Thoracic aorta (tissue), 2 donors: ENCODE results near the gene KAT6B. TPM values are rescaled to one million over a fixed set of nuclear protein-coding genes. Genes with fewer than 3 reads are reported as not detected.

Experiments
- ATAC-seq: fragments of 150-250 bp; one replicate; pipeline ENCODE4 v1.8.0; 2017; ENCODE audit warnings: low read depth; ENCODE audit not compliant: insufficient number of reproducible peaks, low FRiP score
- DNase-seq: peaks from one replicate; pipeline ENCODE4 v3.0.0-alpha.2; 2020; ENCODE audit warnings: low spot score
- H3K27ac ChIP-seq, 2 donors: fragments of 200-600 bp; sonication (generic); 1 replicate in 1 of 2; 2 replicates in 1 of 2; pipeline ENCODE4 v1.5.1; 2016; ENCODE audit warnings: mild to moderate bottlenecking in 2 of 2, moderate library complexity in 2 of 2
- H3K27me3 ChIP-seq: fragments of 200-600 bp; sonication (generic); replicated peaks from 2 replicates; pipeline ENCODE4 v1.6.0; 2016; ENCODE audit warnings: mild to moderate bottlenecking; ENCODE audit not compliant: insufficient read depth
- H3K36me3 ChIP-seq: fragments of 200-600 bp; sonication (generic); one replicate; pipeline ENCODE4 v1.5.1; 2016
- H3K4me1 ChIP-seq, 2 donors: fragments of 200-600 bp; sonication (generic); 1 replicate in 1 of 2; 2 replicates in 1 of 2; pipeline versions ENCODE4 v1.5.1 to v1.6.0; 2016; ENCODE audit warnings: low read depth in 2 of 2, mild to moderate bottlenecking in 1 of 2; ENCODE audit not compliant: control insufficient read depth in 1 of 2
- H3K4me3 ChIP-seq: fragments of 200-600 bp; sonication (generic); 2 replicates; pipeline ENCODE4 v1.5.1; 2016; ENCODE audit warnings: mild to moderate bottlenecking
- H3K9me3 ChIP-seq: fragments of 200-600 bp; sonication (generic); 2 replicates; pipeline ENCODE4 v1.5.1; 2016
- total RNA-seq, 2 donors: library from RNA; depleted of rRNA; stranded (reverse); fragments of >200 nt; gene quantifications; one replicate each; pipeline versions ENCODE4 v1.1.0 to v1.2.3, GENCODE V29; 2016
- TF ChIP-seq, protein P1 (sequence below): fragments of 200-600 bp; sonication (generic); IDR thresholded peaks from one replicate; pipeline ENCODE4 v1.5.1; 2019; ENCODE audit warnings: antibody characterized with exemption

The KAT6B gene
- total RNA-seq, 2 donors from 2014 or later = 38.4 to 46.9 TPM

DNA sequence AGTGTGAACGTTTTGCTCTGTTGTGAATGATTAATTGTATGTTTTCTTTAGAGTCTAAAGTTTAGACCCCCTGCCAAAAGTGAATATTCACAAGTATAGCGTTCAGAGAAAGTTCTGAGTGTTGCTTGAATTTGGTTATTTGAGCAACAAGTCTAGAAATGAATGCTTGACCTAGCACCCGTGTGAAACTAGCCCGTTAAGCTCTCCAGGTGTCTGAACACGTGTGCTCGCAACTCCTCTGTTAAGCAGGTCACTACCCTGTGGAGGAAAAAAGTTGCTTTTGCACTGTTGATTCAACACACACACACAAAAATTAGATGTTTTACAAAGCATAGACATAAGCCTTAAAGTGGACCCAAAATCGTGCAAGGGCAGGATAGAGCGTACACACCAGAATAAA is 206.4 kb downstream of the KAT6B start:
- Histone ChIP-seq H3K4me1 (no peaks in the 10 kb centered on the region), H3K27me3 (no peaks in the 10 kb centered on the region), H3K9me3 (no peaks in the 10 kb centered on the region), H3K4me3 (no peak overlapping the region), H3K27ac (no peak overlapping the region), H3K36me3 (peaks cover 22% of the 10 kb centered on the region)
- ATAC-seq (no peak), DNase-seq (no peak)
- TF ChIP-seq, protein P1, sequence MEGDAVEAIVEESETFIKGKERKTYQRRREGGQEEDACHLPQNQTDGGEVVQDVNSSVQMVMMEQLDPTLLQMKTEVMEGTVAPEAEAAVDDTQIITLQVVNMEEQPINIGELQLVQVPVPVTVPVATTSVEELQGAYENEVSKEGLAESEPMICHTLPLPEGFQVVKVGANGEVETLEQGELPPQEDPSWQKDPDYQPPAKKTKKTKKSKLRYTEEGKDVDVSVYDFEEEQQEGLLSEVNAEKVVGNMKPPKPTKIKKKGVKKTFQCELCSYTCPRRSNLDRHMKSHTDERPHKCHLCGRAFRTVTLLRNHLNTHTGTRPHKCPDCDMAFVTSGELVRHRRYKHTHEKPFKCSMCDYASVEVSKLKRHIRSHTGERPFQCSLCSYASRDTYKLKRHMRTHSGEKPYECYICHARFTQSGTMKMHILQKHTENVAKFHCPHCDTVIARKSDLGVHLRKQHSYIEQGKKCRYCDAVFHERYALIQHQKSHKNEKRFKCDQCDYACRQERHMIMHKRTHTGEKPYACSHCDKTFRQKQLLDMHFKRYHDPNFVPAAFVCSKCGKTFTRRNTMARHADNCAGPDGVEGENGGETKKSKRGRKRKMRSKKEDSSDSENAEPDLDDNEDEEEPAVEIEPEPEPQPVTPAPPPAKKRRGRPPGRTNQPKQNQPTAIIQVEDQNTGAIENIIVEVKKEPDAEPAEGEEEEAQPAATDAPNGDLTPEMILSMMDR = no peak

DNA sequence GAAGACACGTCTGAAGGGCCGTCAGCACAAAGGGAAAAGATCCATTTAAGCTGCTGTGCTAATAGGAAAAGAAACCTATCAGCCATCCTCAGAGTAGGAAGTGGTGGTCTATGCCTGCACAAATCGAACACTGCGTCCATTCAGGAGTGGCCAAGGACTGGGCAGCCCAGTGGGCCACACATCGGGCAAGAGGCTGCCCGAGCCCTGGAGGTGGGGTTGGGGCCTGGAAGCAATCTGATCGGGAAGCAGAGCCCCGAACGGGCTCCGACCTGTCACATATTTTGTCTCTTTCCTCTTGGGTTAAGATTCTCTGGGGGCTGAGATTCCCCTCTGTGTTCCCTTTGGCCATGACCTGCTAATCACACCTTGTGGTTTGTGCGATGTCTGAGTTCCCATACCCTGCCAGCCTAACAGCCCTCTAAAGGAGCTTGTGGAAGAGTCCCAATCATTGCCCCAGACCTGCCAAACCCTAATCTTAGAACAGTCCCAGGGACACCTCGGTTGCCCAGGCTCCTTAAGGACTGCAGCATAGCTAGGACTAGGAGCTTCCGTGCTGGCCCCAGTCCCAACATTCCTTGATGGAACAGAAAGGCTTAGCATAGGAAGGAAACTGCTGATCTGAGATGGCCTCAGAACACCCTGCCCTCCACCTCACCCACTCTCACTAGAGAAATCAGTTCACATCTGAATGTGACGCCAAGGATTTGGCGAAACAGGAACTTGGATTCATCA is 207.2 kb downstream of the KAT6B start:
- DNase-seq (no peak), ATAC-seq (no peak)
- H3K27ac ChIP-seq = no peak overlapping the region
- H3K36me3 ChIP-seq = peaks cover 20% of the 10 kb centered on the region
- no peaks in the 10 kb centered on the region for H3K27me3 ChIP-seq
- TF ChIP-seq, protein P1 = no peak
- H3K4me3 ChIP-seq = no peak overlapping the region
- peaks cover 0 to 5% of the 10 kb centered on the region in 2 donors for H3K4me1 ChIP-seq
- H3K9me3 ChIP-seq = no peaks in the 10 kb centered on the region

DNA sequence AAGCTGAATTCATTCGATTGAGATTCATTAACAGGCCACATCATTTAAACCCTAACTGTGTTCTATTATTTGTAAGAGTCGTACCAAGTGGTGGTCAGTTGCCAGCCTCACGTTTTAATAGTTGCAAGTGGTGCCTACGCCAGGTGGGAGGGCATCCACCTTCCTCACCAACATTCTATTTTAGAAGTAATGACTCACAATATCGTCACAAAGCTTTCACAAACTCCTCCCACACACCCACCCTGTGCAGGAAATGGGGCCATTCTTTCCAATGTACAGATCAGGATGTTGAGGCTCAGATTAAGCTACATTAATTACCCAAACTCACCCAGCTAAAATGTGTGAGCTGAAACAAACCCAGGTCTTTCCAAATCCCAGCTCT is 207.7 kb downstream of the KAT6B start:
- no peak for ATAC-seq

DNA sequence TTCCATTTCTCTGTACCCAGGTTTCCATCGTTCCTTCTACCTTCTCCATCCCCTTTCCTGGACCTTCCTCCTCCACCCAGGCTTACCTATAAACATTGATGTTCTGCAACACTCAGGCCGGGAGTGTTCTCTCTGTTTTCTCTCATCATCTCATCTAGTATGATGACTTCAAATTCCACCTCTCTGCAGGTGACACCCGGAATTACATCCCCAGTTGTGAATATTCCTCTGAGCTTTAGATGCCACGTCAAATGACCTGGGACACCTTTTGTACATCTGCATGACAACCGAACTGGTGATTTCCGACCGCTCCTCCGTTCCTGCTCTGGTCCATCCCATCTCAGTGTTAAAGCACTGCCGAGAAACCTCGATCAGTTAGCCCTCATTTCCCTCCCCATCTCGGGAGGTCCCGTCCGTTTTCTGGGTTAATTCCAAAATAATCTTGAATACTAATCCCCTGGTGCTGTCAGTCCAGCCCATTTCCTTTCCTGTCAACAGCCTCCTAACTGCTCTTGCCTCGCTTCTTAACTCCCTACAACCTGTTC is 208.4 kb downstream of the KAT6B start:
- Histone ChIP-seq H3K27ac (no peak overlapping the region), H3K4me3 (no peak overlapping the region), H3K36me3 (peaks cover 7% of the 10 kb centered on the region), H3K9me3 (no peaks in the 10 kb centered on the region), H3K27me3 (no peaks in the 10 kb centered on the region), H3K4me1 (peaks cover 0 to 8% of the 10 kb centered on the region in 2 donors)
- TF ChIP-seq, protein P1 = no peak
- ATAC-seq (no peak), DNase-seq (no peak)

More for the DNA sequence above, 207.7 kb downstream of the KAT6B start:
- peaks cover 14% of the 10 kb centered on the region for H3K36me3 ChIP-seq
- DNase-seq = no peak
- TF ChIP-seq, protein P1 = no peak
- H3K27ac ChIP-seq = no peak overlapping the region
- peaks cover 0 to 8% of the 10 kb centered on the region in 2 donors for H3K4me1 ChIP-seq
- H3K4me3 ChIP-seq = no peak overlapping the region
- no peaks in the 10 kb centered on the region for H3K9me3 ChIP-seq
- H3K27me3 ChIP-seq = no peaks in the 10 kb centered on the region

DNA sequence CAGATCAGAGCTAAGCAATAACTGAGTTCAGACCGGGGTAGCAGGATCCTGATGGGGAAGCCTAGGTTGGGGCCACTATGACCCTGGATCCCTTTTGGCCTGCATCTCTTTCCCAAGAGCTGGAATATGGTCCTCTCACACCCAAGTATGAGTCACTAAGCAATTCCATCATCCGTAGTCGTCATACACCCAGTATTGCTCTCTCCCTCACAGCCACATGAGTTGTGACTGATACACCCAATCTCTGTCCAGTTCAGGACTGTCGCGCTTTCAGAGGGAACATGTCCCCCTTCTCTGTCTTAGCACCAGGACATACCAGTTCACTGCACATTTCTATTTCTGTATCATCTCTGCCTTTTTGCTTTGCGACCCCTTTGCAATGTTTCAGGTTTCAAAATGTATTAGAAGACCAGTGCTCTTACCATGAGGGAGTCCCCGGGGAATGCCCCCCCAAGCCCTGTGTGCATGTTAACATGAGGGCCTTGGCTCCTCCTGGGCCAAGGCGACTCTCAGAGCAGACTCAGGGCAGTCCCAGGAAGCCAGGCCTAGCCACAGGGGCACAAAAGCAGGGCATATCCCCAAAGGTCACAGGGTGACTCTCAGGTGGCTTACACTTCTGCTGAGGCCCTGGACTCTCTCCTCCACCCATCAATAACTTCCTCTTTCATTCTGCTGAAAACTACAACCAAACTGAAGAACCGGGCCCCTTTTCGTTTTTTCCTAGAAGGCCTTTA is 209.7 kb downstream of the KAT6B start:
- Histone ChIP-seq H3K4me3 (no peak overlapping the region), H3K4me1 (peaks cover 0 to 8% of the 10 kb centered on the region in 2 donors), H3K27ac (no peak overlapping the region), H3K9me3 (no peaks in the 10 kb centered on the region), H3K36me3 (no peaks in the 10 kb centered on the region), H3K27me3 (no peaks in the 10 kb centered on the region)
- TF ChIP-seq, protein P1 = no peak
- ATAC-seq (no peak), DNase-seq (no peak)
